NCI-H2081 treated with DMSO at 0.1 percent for 48 hours (cell line): ENCODE results near the gene KRT15.

Source experiments
- DNase-seq: peaks from one replicate; lab custom pipeline; 2025; lab: John Stamatoyannopoulos, UW

KRT15 gene

DNA sequence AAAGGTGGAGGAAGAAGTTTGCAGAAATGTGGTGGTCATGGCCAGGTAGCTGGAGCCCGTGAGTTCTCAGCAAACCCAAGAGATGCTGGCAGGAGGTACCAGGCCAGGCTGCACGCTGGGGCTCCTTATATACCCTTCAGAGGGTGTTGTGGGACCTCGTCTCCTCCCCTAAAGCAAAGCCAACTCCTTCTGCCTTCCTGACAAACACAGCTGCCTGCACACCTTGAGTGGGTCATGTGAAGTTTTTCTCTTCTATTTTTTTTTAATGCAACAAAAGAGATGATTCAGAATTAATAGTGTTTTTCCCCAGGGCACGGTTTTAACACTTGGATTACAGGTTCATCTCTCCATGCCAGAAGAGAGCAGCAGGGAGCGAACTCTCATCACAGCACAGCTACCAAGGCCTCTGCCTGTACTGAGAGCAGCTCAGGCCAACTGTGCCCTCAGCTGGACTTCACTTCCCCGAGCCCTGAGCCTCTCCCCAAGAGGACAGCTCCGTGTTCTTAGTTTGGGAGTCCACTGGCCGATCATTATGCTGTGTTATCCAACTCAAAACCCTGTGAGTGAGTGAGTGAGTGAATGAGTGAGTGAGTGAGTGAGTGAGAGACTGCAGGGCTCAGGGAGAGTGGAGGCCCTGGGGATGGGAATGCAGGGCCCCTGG, at the start of gene KRT15:
KRT15 (minus strand) TSS at position 102 of the 661 bp plus-strand sequence; CDS start at position 39, 63 bp downstream.
- peak; percentile 85 for DNase-seq

DNA sequence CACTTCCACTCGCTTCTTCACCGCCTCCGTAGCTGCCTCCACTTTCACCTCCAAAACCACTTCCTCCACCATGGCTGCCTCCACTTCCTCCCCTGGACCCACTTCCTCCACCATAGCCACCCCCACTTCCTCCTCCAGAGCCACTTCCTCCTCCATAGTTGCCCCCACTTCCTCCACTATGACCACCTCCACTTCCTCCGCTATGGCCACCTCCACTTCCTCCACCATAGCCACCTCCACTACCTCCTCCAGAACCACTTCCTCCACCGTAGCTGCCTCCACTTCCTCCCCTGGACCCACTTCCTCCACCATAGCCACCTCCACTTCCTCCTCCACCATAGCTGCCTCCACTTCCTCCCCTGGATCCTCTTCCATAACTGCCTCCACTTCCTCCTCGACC, 48.6 kb upstream of the KRT15 start:
- no peak for DNase-seq

DNA sequence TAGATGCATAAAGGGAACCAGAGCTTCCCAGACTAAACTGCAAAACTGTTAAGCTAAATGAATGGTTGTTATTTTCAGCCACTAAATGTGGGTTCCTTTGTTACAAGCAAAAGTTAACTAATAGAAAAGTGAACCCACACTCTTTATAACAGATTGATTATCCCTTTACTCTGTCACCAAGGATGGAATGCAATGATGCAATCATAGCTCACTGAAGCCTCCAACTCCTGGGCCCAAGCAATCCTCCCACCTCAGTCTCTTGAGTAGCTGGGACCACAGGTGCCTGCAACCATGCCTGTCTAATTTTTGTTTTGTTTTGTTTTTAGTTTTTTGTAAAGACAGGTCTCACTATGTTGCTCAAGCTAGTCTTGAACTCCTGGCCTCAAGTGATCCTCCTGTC, 46.6 kb upstream of the KRT15 start:
- no peak for DNase-seq

DNA sequence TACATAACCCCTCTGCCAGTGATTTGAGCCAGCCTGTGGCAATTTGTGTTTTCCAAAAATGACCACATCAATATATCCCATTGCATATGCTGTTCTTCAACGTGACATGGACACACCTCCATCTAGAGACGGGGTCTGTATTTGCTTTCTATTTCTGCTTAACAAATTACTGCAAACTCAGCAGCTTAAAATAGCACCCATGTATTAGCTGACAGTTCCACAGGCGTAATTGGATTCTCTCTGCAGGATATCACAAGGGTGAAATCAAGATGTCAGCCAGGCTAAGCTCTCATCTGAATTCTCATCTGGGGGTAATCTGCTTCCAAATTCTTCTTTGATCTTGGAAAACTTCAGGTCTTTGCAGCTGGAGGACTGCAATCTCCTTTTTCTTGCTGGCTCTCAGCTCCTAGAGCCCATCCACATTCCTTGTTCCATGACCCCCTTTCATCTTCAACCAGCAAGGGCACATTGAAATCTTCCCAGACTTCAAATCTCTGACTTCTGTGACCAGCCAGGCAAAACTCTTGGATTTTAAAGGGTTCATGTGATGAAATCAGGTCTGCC, 45.0 kb upstream of the KRT15 start:
- no peak for DNase-seq

DNA sequence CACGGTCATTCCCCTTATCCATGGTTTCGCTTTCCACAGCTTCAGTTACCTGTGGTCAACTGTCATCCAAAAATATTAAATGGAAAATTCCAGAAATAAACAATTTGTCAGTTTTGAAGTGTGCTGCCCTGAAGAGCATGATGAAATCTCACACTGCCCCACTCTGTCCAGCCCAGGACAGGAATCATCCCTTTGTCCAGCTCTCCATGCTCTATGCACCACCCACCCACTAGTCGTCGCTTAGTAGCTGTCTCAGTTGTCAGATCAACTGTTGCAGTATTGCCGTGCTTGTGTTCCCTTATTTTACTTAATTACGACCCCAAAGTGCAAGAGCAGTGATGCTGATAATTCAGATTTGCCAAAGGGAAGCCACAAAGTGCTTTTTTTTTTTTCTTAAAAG, 42.9 kb upstream of the KRT15 start:
- no peak for DNase-seq

DNA sequence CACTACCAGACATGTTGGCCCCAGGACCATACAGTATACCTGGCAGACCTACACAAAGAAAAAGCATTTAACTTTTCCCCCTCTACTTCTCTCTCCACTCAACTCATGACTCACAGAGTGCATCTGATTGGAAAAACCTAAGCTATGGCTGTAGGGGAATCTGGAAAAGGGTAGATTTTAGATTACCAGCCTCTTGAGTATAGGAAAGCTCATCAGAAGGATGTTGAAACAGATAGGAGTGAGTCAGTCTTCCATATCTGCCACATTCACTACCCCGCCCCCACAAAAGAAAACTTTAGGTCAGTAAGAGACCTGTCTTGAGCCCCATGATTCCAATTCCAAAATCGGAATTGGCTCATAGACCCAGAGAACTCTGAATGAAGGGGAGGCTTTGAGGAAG, 40.9 kb upstream of the KRT15 start:
- no peak for DNase-seq

DNA sequence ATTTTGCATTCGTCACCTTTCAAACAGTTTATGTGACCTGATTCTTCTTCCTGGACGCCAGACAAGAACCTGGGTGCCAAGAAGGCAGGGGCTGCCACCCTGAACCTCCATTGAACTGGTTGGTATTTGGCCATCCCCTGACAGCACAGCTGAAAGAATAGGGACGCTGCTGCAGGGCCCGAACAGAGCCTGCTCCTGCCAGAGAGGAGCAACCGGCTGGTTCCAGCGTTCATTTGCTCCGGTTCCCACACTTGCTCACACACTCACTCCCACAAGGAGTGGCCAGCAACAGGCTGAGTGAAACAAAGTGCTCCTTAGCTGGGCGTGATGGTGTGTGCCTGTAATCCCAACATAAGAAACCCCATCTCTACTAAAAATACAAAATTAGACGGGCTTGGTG, 38.2 kb upstream of the KRT15 start:
- DNase-seq = no peak

DNA sequence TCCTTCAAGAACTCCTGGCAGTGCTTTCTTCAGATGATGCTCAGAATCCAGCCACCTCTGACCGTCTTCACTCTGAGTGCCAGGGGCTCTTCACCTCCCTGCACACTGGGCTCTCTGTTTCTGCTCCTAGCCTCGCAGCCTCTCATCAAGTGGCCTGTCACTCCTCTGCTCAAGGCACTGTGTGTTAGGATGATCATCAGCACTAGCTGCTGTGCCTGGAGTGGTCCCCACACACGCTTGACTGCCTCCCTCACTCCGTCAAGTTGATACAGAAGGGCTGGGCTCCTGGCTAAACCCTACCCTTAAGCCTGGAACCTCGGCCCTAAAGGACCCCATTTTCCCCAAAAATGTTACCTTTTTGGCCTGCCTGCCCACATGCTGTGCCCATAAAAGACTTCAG, 37.6 kb upstream of the KRT15 start:
- DNase-seq = no peak

DNA sequence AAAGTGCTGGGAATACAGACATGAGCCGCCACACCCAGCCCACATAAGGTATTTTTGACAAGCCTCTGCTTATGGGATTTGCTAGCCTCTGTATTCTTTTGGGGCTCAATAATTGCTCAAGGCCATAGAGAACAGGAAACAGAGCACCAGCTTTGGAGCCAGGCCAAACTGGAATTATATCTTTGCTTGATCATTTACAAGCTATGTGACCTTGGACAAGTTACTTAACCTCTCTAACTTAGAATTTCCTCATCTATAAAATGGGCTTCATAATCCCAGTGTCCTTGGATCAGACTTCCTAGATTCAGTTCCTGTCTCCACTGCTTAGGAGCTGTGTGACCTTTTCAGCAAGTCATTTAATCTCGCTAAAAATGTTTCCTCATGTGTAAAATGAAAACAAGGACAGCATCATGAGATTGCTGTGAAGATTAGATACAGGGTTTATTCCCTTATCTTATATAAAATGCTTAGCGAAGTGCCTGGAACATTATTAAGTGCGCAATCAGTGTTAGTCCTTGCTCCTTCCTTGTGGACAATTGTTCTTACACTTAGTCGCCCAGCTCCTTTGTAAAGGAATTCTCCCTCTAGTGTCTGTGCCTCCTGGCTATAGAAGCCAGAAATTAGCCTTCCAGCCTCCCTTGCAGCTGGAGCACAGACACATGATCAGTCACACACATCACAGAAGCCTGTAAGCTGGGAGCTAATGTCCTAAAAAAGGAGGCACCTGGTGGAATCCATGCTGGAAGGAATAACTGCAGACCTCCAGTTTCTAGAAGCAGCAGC, 36.6 kb upstream of the KRT15 start:
- DNase-seq = no peak

DNA sequence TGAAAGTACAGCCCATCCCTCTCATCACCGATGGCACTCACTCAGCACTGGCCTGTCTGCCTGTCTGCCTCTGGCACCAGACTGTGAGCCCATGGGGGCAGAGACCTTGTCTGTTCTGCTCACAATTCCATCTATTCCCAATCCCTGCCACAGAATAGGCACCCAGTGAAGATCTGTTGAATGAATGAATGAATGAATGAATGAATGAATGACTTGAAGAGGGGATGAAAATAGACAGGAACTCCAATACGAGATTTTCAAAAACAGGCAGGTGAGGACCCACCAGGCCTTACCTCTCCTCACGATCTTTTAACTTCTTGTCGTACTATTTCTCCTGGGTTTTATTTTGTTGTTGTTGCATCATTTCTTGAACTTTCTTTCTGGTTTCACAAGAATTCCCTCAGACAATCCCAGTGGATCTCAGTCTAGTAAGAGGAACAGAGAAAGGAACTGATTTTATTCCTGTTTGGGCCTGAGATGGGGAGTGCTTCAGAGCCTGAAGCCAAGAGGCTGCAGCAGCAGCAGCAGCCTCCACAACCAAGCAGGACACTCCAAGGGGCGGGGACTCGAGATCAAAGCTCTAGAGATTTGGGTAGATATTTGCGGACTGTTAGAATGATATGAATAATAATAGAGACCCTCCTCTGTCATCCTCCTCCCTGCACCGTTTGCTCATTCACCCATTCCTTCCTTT, 35.4 kb upstream of the KRT15 start:
- DNase-seq = no peak

DNA sequence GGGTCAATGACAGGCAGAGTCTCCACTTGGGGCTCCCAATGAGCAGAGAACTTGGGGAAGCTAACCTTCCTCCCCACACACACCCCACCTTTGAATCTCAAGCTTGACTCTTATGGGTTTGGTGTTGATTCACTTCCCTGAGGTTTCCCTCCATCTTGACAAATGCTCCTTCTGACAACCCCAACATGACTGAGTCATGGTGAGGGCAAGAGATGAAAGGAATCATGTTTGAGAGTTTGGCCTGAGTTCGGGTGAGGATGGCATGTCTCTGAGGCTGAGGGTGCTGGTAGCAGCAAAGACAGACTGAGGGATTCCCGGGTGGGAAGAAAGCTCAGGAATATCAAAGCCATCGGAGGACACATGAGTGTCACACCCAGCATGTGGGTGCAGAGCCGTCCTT, 34.5 kb upstream of the KRT15 start:
- DNase-seq = no peak

DNA sequence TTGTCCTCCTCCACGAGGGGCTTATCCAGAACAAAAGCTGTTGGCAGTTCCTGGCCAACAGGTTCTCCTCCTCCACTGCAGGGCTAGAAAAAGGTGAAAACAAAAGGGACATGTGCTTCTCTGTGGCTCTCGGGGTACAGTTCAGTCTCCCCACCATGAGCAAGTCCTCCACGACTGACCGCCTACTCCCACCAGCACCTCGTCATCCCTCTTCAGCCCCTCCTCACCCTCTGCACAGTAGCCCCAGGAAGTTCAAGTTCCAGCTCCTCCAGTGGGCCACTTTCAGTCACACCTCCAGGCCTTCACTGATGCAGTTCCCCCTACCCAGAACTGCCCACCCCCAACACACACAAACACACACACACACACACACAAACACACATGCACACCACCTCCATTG, 33.8 kb upstream of the KRT15 start:
- no peak for DNase-seq

DNA sequence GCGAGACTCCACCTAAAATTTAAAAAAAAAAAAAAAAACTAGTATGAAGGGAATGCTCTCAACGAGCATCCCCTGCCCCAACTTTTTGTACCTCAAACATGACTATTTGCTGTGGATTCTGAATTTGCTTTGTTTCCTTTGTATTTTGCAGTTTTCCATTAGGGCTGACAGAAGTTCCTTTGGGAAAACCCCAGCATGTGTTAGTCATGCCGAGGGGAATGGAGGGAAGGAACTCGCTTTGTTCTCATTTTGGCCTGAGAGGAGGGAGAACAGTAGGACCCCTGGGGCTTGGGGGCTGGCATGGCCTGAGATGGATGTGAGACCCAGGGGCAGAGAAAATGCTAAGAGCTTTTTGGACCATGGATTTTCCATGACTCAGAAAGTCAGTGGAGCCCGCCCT, 32.7 kb upstream of the KRT15 start:
- no peak for DNase-seq

DNA sequence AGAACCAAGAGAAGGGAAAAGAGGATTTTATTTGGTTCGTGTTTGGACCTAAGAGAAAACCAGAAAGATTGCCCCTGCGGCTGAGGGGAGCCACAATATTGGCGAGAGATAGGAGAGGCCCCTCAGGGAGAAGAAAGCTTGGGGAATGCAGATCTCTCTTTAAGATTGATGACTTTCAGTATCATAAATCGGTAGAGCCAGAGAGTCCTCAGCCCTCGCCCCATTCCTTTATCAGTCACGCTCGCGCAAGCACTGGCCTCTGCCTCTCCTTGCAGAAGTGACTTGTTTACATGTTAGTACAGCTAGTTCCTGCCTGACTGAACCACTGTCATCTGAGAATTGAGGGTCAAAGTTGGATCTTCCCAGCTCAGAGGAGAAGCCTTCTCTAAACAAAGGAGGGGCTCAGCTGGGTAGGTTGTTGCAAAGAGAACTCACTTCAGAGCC, 30.9 kb upstream of the KRT15 start:
- no peak for DNase-seq

DNA sequence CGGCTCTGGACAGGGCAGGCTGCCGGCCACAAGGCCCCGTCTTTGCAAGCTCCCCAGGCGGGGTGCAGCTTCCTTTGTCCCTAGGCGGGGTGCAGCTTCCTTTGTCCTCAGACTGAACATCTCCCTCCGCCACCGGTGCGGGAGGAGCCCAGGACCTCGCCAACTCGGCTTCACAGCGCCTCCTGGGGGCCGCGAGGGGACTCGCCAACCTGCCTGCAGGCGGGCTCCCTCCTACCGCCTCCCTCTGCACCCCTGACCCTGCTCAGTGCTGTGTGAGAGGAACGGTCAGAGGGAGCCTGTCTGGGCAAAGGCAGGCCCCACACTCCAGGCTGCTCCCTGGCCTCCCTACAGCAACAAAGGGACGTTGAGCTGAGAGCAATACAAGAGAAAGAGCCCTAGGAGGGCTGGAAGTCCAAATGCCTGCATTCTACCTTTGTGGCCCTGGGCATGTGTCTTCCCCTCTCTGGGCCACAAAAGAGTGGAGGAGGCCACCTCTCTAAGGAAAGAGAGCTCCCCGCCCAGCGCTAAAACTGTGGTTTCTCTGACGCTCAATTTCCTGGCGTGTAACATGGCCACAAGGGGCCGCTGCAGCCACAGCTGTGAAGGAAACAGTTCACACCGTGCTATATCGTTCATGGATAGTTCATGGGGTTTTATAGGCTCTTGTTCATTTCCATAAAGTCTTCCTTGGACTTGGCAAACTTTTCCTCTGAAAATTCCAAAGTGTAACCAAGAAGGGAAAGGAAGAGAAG, 30.3 kb upstream of the KRT15 start:
- no peak for DNase-seq

DNA sequence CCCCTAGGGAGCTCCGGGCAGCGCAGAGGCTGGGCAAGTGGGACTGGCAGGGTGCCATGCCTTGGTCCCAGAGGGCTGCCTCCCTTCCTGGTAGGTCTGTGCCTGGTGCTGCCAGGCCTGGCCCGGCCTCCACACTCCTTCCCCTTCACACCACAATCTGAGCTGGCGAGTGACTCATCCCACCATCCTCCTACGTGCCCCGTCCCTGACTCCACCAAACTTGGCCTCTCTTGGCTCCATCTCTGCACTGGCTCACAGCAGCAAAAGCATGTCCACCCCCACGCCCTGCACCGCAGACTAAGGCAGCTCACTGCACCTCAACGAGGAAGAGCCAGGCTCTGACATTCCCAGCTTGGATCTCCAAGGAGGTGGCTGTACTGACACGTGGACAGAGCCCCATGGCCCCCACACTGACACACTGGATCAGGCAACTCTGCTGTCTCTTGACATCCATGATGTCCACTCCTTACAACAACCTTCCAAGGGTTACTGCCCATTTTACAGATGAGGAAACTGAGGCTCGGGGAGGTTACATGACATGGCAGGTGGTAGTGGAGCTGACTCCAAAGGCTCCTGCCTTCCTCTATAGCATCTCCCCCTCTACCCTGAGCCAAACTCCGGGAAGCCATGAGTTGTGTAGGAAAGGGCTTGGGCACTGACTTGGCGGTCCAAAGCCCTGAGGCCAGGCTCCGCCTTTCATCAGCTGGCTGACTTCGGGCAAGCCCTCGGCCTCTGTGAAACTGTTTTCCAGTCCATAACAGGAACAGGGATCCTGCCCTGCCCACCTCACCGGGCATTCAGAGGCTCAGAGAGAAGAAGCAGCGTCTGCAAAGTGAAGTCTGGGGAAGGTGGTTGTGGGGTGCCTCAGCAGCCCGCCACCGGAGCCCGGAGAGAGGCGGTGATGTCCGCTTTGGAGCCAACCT, 29.5 kb upstream of the KRT15 start:
- DNase-seq = no peak

DNA sequence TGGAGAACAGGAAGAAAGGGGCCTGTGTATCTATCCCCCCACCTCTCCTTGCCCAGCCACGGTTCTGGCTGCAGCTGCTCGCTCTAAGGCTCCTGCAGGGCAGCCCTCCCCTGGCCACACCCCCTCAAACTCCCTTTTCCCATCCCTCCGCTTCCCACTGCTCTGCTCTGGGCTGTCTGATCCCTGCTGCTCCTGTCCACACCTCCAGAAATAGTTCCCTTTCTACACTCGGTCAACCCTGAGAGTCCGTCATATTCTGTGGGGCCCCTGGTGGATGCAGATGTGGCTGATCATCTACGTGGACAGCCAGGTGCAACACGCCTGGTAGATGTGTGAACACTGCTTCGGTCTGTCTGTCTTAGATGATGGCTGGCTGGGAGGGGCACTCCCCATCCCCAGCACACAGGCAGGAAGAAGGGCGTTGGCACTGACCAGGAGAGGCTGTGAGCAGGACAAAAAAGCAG, 28.7 kb upstream of the KRT15 start:
- no peak for DNase-seq

DNA sequence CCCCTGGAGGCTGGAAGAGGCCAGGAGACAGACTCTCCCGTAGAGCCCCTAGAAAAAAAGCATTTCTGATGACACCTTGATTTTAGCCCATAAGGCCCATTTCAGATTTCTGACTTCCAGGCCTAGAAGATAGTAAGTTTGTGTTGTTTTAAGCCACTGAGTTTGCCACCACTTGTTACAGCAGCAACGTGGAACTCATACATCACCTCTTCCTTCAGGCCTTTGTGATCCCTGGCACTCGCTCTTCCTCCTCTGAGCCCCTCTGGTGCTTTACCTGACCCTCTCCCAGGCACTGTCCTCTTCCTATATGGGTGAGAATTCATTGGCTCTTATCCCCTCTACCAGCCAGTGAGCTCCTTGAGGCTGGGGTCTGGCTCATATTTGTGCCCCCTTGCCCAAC, 28.1 kb upstream of the KRT15 start:
- no peak for DNase-seq

DNA sequence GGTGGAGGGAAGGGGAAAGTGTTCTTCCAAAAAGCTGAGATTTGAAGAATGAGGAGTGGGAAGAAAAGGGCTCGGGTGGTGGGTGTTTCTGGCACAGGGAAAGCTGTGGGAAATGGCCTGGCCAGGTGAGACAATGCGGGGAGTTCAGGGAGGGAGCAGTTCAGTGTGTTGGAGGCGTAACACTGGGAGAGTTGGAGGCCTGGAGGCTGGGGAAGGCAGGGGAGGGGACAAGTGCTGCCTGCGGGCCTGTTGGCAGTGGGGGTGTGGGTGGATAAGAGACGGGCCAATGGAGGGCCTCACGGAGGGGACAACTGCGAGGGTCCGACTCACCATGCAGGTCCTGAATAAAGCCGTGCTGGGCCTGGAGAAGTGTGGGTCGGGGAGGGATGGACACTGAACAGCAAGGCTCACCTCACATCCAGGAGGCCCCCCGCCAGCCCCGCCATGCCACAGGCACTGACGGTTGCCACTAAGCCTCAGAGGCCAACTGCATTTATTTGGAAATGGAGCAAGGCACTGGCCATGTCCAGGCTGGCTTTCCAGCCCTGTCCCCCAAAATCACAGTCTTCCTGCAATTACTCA, 27.2 kb upstream of the KRT15 start:
- no peak for DNase-seq

DNA sequence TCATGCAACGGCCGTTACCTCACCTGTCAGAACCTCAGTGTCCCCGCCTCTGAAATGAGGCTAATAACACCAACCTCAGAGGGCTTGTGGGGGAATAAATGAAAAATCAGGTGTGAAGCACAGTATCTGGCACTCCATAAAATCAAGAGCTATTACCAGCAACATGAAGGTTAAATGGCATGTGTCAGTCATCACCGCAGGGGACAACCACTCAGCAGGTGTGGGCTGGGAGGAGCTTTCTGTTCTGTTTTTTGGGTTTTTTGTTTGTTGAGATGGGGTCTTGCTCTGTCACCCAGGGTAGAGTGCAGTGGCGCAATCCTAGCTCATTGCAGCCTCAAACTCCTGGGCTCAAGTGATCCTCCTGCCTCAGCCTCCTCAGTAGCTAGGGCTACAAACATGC, 26.2 kb upstream of the KRT15 start:
- no peak for DNase-seq
